Right forelimb (tissue), 1 donor: Measurements from ENCODE around the gene LOC101059915.
"Not testable (repeated sequence)": the region's sequence is repeated elsewhere in the genome, so short reads cannot be mapped to it uniquely, and the experiment has no call there.

Experiments used
- DNase-seq: peaks from one replicate; pipeline ENCODE4 v3.0.0-alpha.2; 2018

LOC101059915 gene

DNA sequence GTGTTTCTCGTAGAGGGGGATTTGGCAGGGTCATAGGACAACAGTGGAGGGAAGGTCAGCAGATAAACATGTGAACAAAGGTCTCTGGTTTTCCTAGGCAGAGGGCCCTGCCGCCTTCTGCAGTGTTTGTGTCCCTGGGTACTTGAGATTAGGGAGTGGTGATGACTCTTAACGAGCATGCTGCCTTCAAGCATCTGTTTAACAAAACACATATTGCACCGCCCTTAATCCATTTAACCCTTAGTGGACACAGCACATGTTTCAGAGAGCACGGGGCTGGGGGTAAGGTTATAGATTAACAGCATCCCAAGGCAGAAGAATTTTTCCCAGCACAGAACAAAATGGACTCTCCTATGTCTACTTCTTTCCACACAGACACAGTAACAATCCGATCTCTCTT is 22.9 kb upstream of the LOC101059915 start:
- DNase-seq: not testable (repeated sequence)

DNA sequence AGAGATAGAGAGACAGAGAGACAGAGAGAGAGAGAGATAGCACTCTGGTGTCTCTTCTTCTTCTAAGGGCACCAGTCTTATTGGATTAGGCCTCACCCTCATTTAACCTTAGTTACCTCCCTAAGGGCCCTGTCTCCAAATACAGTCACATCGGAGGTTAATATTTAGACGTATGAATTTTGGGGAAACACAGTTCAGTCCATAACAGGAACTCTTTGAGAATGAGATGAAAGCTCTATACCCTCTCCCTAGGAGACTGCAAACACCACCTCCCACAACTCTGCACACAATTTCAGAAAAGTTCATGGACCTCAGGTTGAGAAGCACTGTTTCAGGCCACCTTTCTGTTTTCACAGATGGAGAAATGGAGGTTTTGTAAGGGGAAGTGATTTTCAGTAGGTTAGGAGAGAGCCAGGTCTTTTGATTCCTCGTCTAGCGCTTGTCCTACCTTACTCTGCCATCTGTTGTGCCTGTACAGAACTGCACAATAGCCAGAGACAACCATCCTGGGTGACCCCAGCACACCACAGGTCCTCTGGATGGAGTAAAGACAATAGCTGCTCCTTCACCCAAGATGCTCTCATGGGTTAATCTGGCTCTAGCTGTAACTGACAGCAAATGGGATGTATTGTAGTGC is 16.9 kb upstream of the LOC101059915 start:
- DNase-seq: no peak

DNA sequence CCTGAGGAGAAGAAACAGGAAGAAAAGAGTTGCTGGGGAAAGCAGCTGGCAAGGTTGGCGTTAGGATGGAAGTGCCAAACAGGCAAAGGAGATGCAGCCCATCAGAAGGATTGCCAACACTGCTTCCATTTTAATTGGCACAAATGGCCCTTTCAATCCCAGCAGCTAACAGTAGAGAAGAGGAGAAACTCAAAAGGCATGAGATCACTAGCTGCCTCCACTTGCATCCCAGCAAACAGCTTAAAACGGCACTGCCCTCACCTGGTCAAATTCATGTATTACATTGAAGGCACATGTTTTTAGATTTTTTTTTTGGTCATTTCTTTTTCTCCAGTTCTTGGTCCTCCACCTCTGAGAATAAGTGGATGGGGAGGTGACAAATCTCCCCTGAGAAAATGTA is 14.9 kb upstream of the LOC101059915 start:
- peak; percentile 53 for DNase-seq

- no peak for DNase-seq
These were observed 14.0 kb upstream of the LOC101059915 start for GRCh38 chrX:71653344-71653743.

GRCh38 chrX:71657267-71657666 is 10.1 kb upstream of the LOC101059915 start:
- DNase-seq: no peak

GRCh38 chrX:71659342-71659741 is 8.0 kb upstream of the LOC101059915 start:
- no peak for DNase-seq

DNA sequence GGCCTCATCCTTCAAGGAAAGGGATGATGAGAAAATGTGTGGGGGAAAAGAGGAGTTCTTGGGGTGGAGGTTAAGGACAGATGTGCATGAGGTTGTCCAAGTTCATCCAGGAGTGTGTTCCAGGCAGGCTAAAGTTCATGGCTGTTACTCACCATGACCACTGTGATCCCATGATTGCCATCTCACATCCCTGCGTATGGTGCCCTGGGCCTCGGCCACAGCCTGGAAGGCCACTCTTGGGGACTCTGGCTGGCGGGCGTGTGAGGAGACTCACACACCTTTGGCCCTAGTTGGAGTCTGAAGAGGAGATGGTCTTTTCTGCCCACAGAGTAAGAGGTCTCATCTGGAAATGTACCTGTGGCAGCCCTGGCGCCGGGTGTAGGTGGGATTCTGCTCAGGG is 7.4 kb upstream of the LOC101059915 start:
- no peak for DNase-seq

DNA sequence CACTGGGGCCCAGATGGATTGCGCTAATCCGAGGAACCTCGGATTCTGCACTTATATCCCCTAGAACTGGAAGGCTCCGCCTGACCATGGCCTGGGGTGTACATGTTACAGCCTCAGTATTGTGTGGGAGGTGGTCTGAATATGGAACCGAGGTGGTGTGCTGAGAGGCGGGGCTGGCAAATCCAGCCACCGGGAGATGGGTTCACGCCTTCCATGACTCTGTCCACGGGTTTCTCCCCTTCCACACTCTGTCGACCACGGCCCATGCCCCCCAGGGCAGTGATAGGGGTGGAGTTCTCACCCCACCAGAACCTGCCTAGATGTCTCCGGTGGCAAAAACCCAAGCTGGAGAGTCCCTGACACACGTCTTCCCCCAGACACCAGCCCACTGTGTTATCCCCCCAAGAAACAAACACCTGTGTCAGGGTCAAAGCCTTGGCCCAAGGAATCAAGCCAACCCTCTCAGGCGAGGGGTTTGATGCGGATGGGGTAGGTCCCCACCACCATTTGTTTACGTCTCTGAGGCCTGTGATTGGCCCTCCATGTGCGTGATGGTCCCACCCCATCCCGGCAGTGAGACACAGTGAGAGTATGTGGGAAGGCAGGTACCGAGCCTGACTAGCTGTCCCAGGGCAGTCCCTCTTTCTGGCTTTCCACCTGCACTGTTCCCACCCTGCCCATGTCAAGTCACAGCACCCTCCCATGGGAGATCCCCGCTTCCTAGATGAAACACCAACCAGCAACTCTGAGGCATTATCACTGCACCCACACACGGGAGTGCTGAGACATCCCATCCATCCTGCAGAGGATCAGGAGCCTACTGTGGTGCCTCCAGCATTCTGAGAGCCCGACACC is 6.6 kb upstream of the LOC101059915 start:
- DNase-seq: no peak

- no peak for DNase-seq
These were observed 5.4 kb upstream of the LOC101059915 start for GRCh38 chrX:71661919-71662318.

DNA sequence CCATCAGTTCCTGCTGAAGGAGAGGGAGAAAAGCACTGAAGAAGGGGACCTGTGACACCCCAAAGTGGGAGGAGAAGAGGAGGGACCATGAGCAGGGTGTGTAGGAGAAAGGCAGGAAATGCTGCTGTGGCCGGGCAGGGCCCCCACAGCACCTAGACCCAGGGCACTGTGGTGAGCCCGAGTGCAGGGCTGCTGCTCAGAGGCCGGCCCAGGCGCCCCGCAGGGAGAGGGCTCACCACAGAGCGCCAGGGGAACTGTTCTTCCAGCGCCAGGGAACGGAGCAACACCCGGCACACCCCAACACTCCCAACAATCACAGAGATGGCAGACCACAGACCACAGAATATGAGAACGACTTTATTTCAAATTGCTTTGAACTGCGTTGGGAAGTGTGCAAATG is 4.7 kb upstream of the LOC101059915 start:
- not testable (repeated sequence) for DNase-seq

- not testable (repeated sequence) for DNase-seq
These were observed 4.1 kb upstream of the LOC101059915 start for GRCh38 chrX:71663238-71663637.

DNA sequence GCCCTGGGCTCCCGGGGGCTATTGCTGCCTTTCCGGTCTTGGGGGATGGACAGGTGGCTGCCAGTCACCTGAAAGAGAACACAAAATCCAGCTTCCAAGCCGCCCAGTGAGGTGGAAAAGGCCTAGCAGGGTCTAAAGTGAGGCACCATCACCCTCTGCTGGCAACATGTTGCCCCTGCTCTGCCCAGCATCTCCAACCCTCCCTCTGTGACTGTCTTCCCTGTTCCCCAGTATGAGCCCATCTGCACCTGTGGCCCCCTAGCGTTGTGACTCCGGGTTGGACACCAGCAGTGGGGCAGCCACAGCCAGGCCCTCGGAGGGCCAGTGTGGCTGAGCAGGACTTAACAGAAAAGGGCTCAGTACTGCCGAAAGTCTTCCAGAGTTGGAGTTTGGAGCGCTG is 3.1 kb upstream of the LOC101059915 start:
- not testable (repeated sequence) for DNase-seq

DNA sequence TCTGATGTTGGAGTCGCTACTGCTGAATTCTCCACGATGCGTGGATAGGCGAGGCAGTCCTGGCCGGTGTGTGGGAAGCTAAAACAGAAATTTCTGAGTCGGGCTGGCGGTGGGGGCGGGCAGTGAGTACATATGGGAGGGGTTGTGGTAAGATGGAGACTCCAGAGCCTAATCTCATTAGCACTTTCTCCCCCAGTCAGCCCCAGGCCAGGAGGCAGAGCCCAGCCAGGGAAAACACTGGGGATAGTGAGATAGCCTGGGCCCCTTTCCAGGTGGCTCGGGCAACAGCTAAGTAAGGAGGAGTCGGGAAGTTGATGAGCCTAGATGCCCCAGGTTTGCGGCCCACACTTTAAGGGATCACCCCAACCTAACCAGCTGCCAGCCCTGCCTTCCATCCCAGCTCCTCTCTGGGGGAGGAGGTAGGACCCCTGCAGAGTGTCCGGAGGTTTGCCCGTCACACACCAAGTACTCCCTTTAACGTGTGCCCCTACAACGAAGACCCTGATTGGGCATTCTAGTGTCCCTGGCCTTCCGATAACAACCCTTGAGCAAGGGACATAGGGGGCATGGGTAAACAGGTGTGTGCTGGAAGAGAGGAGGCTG is 2.4 kb upstream of the LOC101059915 start:
- DNase-seq: no peak

DNA sequence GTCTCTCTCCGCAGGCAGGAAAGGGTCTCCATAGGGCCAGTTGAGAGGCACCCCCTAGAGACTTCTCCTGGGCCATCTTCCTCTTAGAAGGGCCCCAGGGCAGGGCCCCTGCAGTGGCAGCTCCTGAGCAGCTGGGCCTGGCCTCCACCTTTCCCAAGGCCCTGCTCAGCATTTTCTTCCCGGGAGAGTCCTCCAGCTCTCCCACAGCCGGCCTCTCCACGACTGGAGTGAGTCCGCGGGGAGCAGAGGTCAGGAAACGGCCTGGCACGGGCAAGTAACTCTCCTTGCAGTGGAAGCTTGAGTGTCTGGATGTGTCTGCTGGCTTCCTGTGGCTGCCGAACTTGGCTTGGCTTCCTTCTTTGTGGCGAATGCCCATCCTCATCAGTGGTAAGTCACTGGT is 1.6 kb upstream of the LOC101059915 start:
- DNase-seq: no peak

DNA sequence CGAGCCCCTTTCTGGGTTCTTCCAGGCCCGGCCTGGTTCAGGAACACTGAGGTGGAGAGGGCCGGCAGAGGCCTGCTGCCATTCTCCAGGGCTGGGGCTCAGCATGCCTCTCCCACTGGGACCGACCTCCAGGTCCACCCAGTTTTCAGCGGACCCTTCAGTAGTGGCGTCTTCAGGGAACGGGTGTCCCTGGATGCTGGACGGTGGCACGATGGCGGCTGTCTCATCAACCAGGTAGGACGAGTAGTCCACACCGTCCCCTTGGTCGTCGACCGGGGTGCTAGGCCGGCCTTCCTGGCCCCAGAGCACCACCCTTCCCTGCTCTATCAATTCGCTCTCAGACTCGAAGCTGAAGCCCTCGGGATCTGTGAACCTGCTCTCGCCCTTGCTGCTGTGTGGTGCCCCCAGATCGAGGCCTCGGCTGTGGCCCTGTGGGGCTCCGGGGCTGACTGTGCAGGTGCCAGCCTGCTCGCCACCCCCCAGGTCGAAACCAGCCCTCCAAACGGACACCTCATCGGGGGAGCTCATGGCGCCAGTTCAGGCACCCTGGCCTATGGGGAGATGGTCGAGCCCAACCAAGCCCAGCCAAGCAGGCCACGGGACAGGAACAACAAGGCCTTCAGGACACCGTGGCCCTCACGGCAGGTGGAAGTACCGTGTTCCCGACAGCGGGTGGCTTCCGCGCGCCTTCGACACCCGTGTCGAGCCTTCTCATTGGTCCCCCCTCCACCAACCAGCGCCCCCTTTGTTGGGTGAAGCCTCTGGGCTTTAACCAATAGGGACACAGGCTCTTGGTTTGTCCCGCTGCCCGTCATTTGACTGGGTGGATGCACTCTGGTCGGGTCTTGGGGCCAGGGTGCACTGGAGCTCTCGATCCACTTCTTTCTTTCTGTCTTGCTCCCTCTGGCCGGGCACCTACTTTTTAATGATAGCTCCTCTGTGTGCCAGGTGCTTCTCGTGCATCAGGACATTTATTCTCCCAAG is 814 bp upstream of the LOC101059915 start:
- no peak for DNase-seq

DNA sequence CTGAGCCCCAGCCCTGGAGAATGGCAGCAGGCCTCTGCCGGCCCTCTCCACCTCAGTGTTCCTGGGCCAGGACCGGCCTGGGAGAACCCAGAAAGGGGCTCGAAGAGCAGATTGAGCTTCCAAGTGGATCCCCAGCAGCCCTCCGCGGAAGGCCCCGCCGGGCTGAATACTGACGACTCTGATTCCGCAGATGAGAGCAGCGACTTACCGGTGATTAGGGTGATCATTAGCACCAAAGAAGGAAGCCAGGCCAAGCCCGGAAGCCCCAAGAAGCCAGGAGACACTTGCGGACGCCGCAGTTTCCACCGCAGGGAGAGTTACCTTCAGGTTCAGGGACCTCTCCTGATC is 876 bp downstream of the LOC101059915 start:
- no peak for DNase-seq

- no peak for DNase-seq
These were observed 2.1 kb downstream of the LOC101059915 start for GRCh38 chrX:71669492-71669891.

DNA sequence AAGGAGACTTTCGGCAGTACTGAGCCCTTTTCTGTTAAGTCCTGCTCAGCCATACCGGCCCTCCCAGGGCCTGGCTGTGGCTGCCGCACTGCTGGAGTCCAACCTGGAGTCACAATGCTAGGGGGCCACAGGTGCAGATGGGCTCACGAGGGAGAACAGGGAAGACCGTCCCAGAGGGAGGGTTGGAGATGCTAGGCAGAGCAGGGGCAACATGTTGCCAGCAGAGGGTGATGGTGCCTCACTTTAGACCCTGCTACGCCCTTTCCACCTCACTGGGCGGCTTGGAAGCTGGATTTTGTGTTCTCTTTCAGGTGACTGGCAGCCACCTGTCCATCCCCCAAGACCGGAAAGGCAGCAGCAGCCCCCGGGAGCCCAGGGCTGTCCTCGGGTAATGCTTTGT is 2.6 kb downstream of the LOC101059915 start:
- not testable (repeated sequence) for DNase-seq

GRCh38 chrX:71671043-71671780 is 3.9 kb downstream of the LOC101059915 start:
- DNase-seq: no peak

- DNase-seq: no peak
These were observed 4.6 kb downstream of the LOC101059915 start for GRCh38 chrX:71671938-71672337.

GRCh38 chrX:71675636-71676035 is 8.3 kb downstream of the LOC101059915 start:
- DNase-seq: not testable (repeated sequence)
